ENCODE measurements around the gene COPS7B. TPM values are rescaled to one million over a fixed set of nuclear protein-coding genes. Genes with fewer than 3 reads are reported as not detected.
"Not testable (repeated sequence)": the region's sequence is repeated elsewhere in the genome, so short reads cannot be mapped to it uniquely, and the experiment has no call there.

Gene COPS7B
- total RNA-seq (29.7 and 44.5 TPM in 2 replicates), polyA plus RNA-seq (57.6 and 68.0 TPM in 2 replicates)

DNA sequence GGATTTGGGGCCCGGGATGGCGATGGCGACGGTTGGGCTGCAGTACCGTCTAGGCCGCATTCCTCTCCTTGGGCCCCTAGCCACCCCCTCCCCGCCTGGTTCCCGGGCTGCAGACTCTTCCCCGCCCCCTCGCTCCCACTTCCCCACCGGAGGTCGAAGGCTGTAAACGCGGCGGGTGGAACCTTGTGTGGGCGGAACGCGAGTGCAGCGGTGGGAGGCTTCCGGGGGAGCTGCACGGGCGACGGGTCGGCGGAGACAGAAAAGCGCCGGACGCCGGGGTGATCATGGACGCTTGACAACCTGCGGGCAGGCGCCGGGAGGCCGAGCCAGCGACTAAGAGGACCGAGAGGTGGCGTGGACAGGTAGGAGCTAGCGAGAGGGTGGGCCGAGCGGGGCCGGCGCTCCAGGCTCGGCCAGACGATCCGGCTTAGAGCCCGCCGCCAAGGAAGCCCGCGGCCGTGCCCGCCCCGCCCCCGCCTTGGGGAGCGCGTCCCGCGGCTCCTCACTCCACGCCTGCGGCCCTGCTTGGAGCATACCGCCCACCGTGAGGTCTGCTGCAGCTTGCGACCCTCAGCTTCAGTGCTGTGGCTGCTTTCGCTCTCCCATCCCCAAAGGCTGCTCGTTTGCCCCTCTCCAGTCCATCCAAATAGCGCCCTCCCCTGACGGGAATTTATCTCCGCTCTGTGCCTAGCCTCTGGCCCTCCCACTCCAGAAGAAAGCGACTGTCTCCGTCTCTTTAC lies at the start of gene COPS7B:
COPS7B (plus strand) TSS at position 269 of the 740 bp plus-strand sequence. CDS start 2,126 bp downstream, outside the sequence.
- TF ChIP-seq, protein P1, sequence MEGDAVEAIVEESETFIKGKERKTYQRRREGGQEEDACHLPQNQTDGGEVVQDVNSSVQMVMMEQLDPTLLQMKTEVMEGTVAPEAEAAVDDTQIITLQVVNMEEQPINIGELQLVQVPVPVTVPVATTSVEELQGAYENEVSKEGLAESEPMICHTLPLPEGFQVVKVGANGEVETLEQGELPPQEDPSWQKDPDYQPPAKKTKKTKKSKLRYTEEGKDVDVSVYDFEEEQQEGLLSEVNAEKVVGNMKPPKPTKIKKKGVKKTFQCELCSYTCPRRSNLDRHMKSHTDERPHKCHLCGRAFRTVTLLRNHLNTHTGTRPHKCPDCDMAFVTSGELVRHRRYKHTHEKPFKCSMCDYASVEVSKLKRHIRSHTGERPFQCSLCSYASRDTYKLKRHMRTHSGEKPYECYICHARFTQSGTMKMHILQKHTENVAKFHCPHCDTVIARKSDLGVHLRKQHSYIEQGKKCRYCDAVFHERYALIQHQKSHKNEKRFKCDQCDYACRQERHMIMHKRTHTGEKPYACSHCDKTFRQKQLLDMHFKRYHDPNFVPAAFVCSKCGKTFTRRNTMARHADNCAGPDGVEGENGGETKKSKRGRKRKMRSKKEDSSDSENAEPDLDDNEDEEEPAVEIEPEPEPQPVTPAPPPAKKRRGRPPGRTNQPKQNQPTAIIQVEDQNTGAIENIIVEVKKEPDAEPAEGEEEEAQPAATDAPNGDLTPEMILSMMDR (IDR thresholded peaks at IDR 0.05; ENCODE audit: low read depth, low read length) = peak; percentile 52
- peak within 1 kb of the TSS; percentile 68 for H3K4me3 ChIP-seq

DNA sequence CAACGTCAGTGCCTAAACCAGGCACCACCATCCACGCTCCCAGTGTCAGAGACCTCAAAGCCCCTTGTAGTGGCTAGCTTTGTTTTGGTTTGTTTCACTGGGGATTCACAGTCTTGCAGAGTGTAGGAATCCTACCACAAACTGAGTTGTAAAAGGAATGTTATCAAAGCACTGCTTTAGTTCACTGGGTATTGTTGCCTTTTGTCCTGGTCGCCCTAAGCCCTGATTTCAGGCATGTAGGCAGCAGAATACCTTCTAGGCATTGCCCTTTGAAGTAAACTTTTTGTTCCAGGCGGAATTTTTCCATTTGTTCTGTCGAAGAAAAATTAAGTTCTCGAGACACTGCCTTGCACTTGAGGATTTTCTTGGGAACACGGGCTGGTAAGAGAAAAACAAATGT lies 48.5 kb upstream of the COPS7B start:
- TF ChIP-seq, protein P1 (IDR thresholded peaks at IDR 0.05; ENCODE audit: low read depth, low read length) = no peak
- Histone ChIP-seq H3K4me1 (ENCODE audit: low read depth) (no peaks in the 10 kb centered on the region), H3K27me3 (no peaks in the 10 kb centered on the region), H3K36me3 (peaks cover 4% of the 10 kb centered on the region), H3K27ac (no peak overlapping the region), H3K9me3 (ENCODE audit: low read depth) (no peaks in the 10 kb centered on the region), H3K4me3 (no peak overlapping the region)
- DNase-seq (ENCODE audit: low read depth in 1 of 2, low spot score in 1 of 2) = no peak

More for the DNA sequence above, at the start of gene COPS7B:
- DNase-seq (ENCODE audit: low read depth in 1 of 2, low spot score in 1 of 2) = peak; percentile 89 to 93
- Histone ChIP-seq H3K9me3 (ENCODE audit: low read depth) (no peaks in the 10 kb centered on the region), H3K27ac (peak within 1 kb of the TSS; percentile 86), H3K36me3 (no peaks in the 10 kb centered on the region), H3K4me1 (ENCODE audit: low read depth) (peaks cover 11% of the 10 kb centered on the region), H3K27me3 (no peaks in the 10 kb centered on the region)

GRCh38 chr2:231743376-231744116 lies 42.7 kb upstream of the COPS7B start:
- no peak overlapping the region for H3K4me3 ChIP-seq
- peaks cover 15% of the 10 kb centered on the region for H3K4me1 ChIP-seq (ENCODE audit: low read depth)
- no peak for DNase-seq (ENCODE audit: low read depth in 1 of 2, low spot score in 1 of 2)
- H3K9me3 ChIP-seq (ENCODE audit: low read depth) = no peaks in the 10 kb centered on the region
- H3K27ac ChIP-seq = peak overlapping the region; percentile 51
- no peaks in the 10 kb centered on the region for H3K27me3 ChIP-seq
- H3K36me3 ChIP-seq = no peaks in the 10 kb centered on the region
- TF ChIP-seq, protein P1 (IDR thresholded peaks at IDR 0.05; ENCODE audit: low read depth, low read length) = no peak

GRCh38 chr2:231745303-231746038 lies 40.8 kb upstream of the COPS7B start:
- peak in 1 of 2 donors; percentile 23 for DNase-seq (ENCODE audit: low read depth in 1 of 2, low spot score in 1 of 2)
- Histone ChIP-seq H3K27me3 (no peaks in the 10 kb centered on the region), H3K4me3 (no peak overlapping the region), H3K27ac (no peak overlapping the region), H3K36me3 (no peaks in the 10 kb centered on the region), H3K4me1 (ENCODE audit: low read depth) (peaks cover 15% of the 10 kb centered on the region), H3K9me3 (ENCODE audit: low read depth) (no peaks in the 10 kb centered on the region)
- TF ChIP-seq, protein P1 (IDR thresholded peaks at IDR 0.05; ENCODE audit: low read depth, low read length) = no peak

- H3K9me3 ChIP-seq (ENCODE audit: low read depth); H3K4me3 ChIP-seq; H3K27ac ChIP-seq; H3K27me3 ChIP-seq; DNase-seq (ENCODE audit: low read depth in 1 of 2, low spot score in 1 of 2); H3K36me3 ChIP-seq: not testable (repeated sequence)
- H3K4me1 ChIP-seq (ENCODE audit: low read depth) = peaks cover 15% of the 10 kb centered on the region
Observed at GRCh38 chr2:231748153-231748896, 37.9 kb upstream of the COPS7B start.

- H3K4me3 ChIP-seq; H3K27ac ChIP-seq; H3K27me3 ChIP-seq; H3K36me3 ChIP-seq; DNase-seq (ENCODE audit: low read depth in 1 of 2, low spot score in 1 of 2); H3K9me3 ChIP-seq (ENCODE audit: low read depth): not testable (repeated sequence)
- peaks cover 13% of the 10 kb centered on the region for H3K4me1 ChIP-seq (ENCODE audit: low read depth)
Observed at GRCh38 chr2:231749016-231749415, 37.2 kb upstream of the COPS7B start.
